Measurements from ENCODE around the gene PKP4.

The PKP4 gene

DNA sequence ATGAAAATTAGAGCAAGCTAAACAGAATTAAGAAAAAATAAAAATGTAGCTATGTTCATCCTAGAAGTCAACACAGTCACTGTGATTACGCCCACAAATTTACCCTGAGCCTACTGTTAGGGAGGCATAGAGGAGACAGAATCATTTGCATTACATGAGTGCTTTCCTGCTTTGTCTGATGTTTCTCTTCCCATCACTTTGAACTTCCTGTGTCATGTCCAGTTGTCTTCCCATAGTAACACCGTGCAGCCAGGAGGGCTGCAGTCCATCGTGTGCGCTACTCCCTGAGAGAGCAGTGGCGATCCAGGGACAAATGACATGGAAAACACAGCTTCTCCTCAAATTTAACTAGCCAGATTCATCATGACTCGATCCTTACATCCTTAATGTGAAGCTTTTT is 188.5 kb downstream of the PKP4 start:
- H3K4me3 ChIP-seq: no peak overlapping the region
- H3K27ac ChIP-seq: no peak overlapping the region
- TF ChIP-seq, protein P1, sequence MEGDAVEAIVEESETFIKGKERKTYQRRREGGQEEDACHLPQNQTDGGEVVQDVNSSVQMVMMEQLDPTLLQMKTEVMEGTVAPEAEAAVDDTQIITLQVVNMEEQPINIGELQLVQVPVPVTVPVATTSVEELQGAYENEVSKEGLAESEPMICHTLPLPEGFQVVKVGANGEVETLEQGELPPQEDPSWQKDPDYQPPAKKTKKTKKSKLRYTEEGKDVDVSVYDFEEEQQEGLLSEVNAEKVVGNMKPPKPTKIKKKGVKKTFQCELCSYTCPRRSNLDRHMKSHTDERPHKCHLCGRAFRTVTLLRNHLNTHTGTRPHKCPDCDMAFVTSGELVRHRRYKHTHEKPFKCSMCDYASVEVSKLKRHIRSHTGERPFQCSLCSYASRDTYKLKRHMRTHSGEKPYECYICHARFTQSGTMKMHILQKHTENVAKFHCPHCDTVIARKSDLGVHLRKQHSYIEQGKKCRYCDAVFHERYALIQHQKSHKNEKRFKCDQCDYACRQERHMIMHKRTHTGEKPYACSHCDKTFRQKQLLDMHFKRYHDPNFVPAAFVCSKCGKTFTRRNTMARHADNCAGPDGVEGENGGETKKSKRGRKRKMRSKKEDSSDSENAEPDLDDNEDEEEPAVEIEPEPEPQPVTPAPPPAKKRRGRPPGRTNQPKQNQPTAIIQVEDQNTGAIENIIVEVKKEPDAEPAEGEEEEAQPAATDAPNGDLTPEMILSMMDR (IDR thresholded peaks at IDR 0.05): no peak
- DNase-seq (ENCODE audit: low spot score): no peak

DNA sequence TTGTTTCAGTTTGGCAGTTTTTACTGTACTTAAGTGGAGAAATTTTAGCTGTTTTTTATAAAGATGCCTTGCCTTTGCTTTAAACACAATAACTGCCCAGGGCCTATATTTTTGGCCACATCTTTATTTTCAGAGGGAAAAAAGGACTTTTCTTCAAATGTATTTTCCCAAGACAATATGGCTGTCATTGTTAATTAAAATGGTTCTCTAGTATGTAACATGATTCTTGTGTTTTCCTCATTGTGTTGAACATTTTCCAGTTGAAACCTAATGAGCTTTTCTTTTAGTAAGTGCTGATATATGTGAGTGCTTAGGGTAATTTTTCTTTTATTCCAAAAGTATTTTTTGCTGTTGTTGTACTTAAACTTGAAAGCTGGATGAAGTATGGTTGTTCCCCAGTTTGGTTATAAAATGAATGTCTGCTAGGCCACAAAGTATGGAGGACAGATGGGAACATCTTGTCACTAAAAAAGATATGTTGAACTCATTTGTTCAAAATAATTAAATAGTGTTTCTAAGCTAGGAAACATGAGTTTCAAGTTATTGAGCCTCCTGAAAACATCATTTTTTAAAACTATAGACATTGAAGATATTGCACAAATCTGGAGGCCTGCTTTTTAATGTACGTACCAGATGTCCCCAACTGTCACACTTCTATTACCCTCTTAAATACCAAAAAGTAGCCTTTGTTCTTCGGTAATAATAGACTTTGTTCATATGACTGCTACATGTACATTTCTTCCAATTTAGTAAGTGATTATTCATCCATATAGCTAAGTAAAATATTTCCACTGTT is 190.9 kb downstream of the PKP4 start:
- H3K27ac ChIP-seq: no peak overlapping the region
- H3K4me3 ChIP-seq: no peak overlapping the region
- TF ChIP-seq, protein P1 (IDR thresholded peaks at IDR 0.05): no peak
- DNase-seq (ENCODE audit: low spot score): no peak

DNA sequence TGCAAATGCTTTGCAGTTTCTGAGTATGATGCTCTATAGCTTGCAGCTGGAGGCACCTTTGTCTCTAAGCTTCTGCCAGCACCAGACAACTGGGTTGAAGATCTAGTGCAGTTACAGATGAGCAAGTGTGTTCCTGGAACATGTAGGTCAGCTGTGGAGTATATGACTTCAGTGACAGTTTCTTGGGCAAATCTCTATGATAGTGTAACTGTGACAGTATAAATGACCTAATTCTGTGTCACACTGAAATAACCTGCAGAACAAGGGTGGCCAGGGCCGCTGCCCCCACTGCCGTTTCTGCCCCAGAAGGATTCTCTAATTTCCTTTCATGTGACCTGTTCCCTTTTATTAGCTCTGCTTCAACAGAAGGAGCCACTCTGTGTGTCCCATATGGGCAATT is 193.1 kb downstream of the PKP4 start:
- H3K4me3 ChIP-seq: no peak overlapping the region
- DNase-seq (ENCODE audit: low spot score): no peak
- TF ChIP-seq, protein P1 (IDR thresholded peaks at IDR 0.05): no peak
- H3K27ac ChIP-seq: no peak overlapping the region

DNA sequence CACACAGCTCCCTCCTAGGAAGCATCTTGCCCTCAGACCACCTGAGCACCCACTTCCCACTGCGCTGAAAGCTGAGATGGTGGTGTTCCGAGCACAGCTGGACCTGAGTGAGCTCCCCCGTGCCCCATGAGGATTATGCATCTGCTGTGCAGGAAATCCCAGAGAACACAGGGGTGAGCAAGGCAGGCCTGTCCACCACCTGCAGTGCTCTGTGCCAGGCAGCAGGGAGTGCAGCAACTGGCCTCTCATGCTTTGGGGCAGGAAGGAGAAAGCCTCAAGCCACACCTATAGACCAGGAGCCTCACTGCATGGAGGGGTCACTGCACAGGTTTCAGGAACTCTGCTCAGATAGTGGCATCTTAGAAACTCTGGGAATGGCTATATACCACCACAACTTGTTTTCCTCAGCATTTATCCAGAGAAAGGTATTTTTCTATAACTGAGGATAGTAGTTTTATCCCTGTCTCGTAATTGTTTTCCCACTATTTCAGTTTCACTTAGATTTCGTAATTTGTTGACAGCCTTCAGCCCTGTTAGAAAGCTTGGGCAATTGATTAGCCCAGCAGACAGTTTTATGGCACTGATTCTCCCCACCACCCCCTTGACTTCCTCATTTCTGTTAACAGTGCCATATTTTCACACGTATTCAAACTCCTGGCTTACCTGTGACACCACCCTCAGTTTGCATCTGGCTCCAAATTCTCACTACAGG is 194.1 kb downstream of the PKP4 start:
- TF ChIP-seq, protein P1 (IDR thresholded peaks at IDR 0.05): no peak
- H3K27ac ChIP-seq: no peak overlapping the region
- no peak overlapping the region for H3K4me3 ChIP-seq
- DNase-seq (ENCODE audit: low spot score): no peak

DNA sequence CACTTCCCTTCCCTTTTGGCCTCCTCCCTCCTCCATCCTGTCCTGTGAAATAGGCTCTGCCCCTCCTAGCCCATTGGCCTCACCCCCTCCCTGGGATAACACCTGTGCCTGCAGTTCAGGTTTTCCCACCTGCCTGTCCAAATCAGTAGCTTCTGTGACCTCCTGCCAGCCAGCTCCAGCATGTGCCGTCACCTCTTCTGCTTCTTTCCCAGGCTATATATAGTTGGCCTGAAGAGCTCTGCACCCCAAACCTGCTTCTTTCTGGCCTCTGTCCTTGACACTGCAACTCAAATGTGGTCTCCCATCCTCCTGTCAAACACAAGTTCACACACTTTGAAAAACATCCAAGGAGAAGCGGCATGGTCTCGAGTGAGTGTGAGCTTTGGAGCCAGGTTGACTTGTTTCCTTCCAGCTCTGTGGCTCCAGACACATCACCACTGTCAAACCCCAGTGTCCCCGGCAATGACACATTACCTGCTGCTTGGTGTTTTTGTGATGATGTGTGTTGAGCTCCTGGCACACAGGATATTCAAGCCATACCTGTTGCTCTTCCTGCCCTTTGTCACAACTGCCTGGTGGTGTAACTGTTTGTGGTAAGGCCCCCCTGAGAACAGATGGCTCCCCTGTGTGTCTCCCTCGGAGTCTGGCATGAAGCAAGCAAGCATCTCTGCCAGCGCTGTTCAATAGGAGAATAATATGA is 194.8 kb downstream of the PKP4 start:
- TF ChIP-seq, protein P1 (IDR thresholded peaks at IDR 0.05): no peak
- no peak overlapping the region for H3K27ac ChIP-seq
- H3K4me3 ChIP-seq: no peak overlapping the region
- no peak for DNase-seq (ENCODE audit: low spot score)

DNA sequence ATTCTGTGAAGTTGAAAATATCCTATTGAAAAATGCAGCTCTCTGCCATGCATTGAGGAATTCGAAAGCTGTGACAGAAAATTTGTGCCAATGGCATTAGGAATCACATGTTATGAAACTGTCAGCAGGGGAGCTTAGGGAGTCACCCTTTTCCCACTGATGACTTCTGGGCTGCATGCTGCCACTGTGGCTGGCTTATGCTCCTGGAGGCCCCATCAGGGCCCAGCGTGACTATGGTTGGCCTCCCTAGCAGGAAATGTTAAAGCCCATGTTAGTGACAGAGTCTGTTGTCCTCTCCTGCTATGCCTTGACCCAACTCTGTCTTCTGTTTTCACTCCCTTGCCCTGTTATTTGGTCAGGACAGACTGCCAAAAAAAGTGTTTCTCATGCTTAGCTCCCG is 198.9 kb downstream of the PKP4 start:
- Histone ChIP-seq H3K4me3 (no peak overlapping the region), H3K27ac (no peak overlapping the region)
- TF ChIP-seq, protein P1 (IDR thresholded peaks at IDR 0.05): no peak
- DNase-seq (ENCODE audit: low spot score): no peak

Data from coronary artery (tissue), 2 donors.